ENCODE data around the gene FOXO6. TPM values are rescaled to one million over a fixed set of nuclear protein-coding genes. Genes with fewer than 3 reads are reported as not detected.

FOXO6 gene
- total and polyA plus RNA-seq, 9 of the 15 experiments (the other 6 are each of a cell fraction or from before 2014, with no cell fraction given) = 0.04 to 0.31 (median 0.12) TPM; not detected in 5

- TF ChIP-seq GTF2B (IDR thresholded peaks at IDR 0.05; ENCODE audit: extremely low read depth, insufficient read length) = no peak
- TF ChIP-seq KDM5B (IDR thresholded peaks at IDR 0.05; ENCODE audit: insufficient replicate concordance, low read depth, low read length) = no peak
- no peak for TF ChIP-seq ZBTB1 (CRISPR knock-in tag; IDR thresholded peaks at IDR 0.05; ENCODE audit: borderline replicate concordance, low read depth)
- no peak for TF ChIP-seq HMGXB4 (CRISPR knock-in tag; IDR thresholded peaks at IDR 0.05)
- no peak for TF ChIP-seq BDP1 (IDR thresholded peaks at IDR 0.05; ENCODE audit: insufficient read depth, insufficient read length)
- no peak for TF ChIP-seq ZC3H11A (IDR thresholded peaks at IDR 0.05; ENCODE audit: low read depth, low read length)
- TF ChIP-seq FUS (optimal IDR thresholded peaks at IDR 0.05; ENCODE audit: low read depth, low read length) = no peak
- no peak for TF ChIP-seq ZNF507 (tag; conservative IDR thresholded peaks at IDR 0.05)
- TF ChIP-seq HMBOX1 (IDR thresholded peaks at IDR 0.05) = no peak
- no peak for TF ChIP-seq ELK3 (CRISPR knock-in tag; IDR thresholded peaks at IDR 0.05)
- no peak for TF ChIP-seq ZBTB9 (CRISPR knock-in tag; IDR thresholded peaks at IDR 0.05)
- TF ChIP-seq SLC30A9 (CRISPR knock-in tag; IDR thresholded peaks at IDR 0.05) = no peak
- no peak for TF ChIP-seq FOXP1 (CRISPR knock-in tag; IDR thresholded peaks at IDR 0.05)
- no peak for TF ChIP-seq GTF2A2 (tag; IDR thresholded peaks at IDR 0.05)
- no peak for TF ChIP-seq NCOR1 (IDR thresholded peaks at IDR 0.05)
- Histone ChIP-seq H3K9ac (ENCODE audit: insufficient read depth in 1 of 2, low read depth in 2 of 2, low read length in 2 of 2) (no peak overlapping the region), H3K36me3 (ENCODE audit: control insufficient read depth, insufficient read depth, low read length) (no peaks in the 10 kb centered on the region), H2AFZ (ENCODE audit: low read depth, low read length) (no peak overlapping the region), H3K27ac (ENCODE audit: extremely low read depth, low read depth, low read length) (no peak overlapping the region), H3K4me1 (replicated peaks in 1 of 2; ENCODE audit: control insufficient read depth in 2 of 2, insufficient read depth in 2 of 2, low read length in 2 of 2) (no peaks in the 10 kb centered on the region), H3K9me1 (ENCODE audit: control insufficient read depth, insufficient read depth, low read length) (no peaks in the 10 kb centered on the region), H3K9me3 (replicated peaks; ENCODE audit: control insufficient read depth, insufficient read depth, low read depth, low read length) (no peaks in the 10 kb centered on the region), H3K4me2 (ENCODE audit: insufficient read depth, low read length) (no peak overlapping the region), H3K79me2 (ENCODE audit: control insufficient read depth, insufficient read depth, low read length) (no peaks in the 10 kb centered on the region), H3K27me3 (ENCODE audit: control insufficient read depth in 2 of 2, insufficient read depth in 2 of 2, low read length in 2 of 2) (peaks cover 38 to 56% of the 10 kb centered on the region in 2 experiments), H4K20me1 (replicated peaks; ENCODE audit: control insufficient read depth, insufficient read depth, low read length) (0 out of 2 replicates have a peak, but pooled peaks cover 3% of the 10 kb centered on the region), H3K4me3 (no peak overlapping the region)
- intact Hi-C loops (cut with micrococcal nuclease) = no loop called here
- POLR2A ChIA-PET = no interaction called here
- FAIRE-seq = no peak
- CTCF ChIA-PET (ENCODE audit: low intra/inter-chr PET ratio) = no interaction called here
- no peak for ATAC-seq
- in situ Hi-C loops (cut with MboI) = no loop called here
- no TSS peak for BruUV-seq (replicated peaks)
- no peak for DNase-seq (ENCODE audit: extremely low read depth in 1 of 4, low spot score in 3 of 4)
- WGBS (ENCODE audit: insufficient coverage, low coverage, missing lambda C conversion rate) = 1% methylated on average over 6 of the region's 6 CpGs
Measured at GRCh38 chr1:41408691-41409090, 47.5 kb downstream of the FOXO6 start.

Measured in K562 (cell line).